HG03378 (cell line): ENCODE data around the gene TBXAS1.
A peak's percentile ranks its signal among the peaks of the same experiment; 100 is the strongest.

Experiments
- ATAC-seq: cut with Tn5 transposase; IDR thresholded peaks from one replicate; pipeline ENCODE4 v1.9.1; 2021; ENCODE audit warnings: mild to moderate bottlenecking, moderate library complexity; ENCODE audit not compliant: unreplicated experiment

TBXAS1 gene

DNA sequence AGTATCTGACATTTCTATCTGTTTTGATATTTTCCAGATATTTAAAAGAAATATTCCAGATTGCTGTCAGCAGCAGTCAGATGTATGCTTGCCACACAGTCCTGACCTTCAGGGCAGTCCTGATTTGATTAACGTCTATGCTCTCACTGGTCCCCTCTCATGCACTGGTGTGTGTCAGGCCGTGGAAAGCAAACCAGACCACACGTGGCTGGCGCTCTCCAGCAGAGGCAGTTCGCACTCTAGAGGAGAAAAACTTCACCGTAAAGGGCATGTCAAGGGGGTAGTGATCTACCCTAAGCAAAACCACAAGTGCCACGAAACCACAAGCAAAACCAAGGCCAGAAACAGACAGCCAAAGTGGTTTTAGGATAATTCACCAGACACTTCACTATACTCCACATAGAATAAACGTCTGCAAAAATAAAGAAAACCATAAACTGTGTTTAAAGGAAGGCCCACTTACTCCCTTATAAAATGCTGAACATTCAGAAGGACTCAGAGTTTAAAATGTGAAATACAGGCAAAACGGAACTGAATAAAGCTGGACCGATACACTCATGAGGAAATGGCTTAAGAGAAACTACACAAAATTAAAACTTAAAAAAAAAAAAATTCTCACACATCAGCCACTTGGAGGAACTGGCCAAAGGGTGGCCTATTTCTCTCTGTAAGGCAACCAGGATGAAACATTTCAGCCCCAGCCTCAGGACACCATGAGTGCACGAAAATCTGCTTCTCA, 207.3 kb downstream of the TBXAS1 start:
- no peak for ATAC-seq

DNA sequence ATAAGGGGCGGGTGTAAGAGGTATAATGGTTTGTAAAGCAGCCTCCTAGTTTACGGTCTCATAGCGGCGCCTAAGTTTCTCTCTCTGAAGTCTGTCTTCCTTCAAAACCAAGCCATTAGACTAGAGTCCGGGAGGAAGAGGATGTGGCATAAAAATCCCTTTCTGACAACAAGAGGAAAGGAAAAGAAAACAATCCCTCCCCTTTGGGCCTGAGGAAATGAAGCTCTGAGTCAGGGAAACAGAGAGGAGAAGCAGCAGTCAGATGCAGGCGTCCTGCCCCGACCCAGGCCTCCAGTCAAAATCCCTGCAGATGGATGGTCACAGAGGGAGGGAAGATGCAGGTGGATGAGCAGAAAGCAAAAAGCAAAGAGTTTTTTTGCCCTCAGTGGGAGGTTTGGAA, 210.0 kb downstream of the TBXAS1 start:
- no peak for ATAC-seq

DNA sequence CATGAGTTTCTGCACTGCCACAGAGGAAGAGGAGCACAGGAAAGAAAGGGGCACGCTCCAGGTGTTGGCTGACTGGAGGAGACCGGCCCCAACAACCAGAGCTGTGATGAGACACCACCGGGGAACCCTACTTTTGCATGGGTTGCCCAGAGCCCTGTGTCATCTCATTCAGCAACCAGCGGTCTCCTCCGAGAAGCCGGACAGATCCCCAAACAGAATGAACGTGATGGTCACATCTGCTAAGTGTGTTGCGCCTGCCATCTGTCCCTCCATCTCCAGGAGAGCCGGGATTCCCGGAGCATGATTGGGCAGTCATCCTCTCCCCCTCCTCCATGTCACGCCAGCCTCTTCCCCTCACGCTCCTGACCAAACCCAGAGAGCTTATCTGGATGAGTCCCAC, 210.8 kb downstream of the TBXAS1 start:
- no peak for ATAC-seq

DNA sequence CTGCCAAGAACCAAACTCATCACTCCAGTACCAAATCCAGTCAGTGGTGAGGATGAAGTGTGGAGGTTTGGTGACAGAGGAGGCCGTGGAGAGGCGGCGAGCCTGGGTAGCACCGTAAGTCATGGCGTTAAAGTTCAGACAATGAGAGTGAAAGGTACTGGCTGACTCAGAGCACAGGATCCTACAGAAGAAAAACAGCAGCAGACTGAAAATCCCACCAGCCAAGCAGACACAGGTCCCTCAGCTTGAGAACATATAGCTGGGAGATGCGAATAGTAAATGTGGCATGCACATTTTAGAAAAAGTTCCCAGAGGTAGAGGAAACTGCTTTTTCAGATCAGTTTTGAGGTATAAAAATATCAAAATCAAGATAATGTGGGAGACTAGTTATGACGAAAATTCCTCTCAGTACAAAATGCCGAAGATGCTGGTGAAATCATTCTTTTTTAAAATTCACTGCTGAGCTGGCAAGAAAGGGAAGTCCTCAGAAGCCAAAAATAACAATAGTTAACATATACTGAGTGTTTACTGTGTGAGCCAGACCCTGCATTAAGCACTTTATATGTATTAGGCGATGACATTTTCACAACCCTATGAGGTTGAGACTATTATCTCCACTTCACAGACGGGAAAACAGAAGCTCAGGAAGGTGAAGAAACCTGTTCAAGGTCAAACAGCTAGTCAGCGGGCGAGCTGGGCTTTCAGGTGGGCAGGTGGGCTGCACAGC, 212.8 kb downstream of the TBXAS1 start:
- no peak for ATAC-seq

DNA sequence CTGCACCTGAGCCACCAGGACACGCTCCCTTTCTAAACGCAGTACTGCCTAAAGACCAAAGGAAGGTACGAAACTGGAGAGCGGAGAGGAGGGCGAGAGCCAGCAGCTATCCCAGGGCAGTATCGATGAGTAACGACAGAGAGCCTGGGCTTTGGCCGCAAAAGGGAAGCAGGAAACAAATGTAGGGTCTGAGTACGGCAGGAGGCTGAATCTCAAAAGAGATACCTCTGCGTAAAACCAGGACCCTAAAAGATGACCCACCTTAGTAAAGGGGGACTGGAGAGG, 213.3 kb downstream of the TBXAS1 start:
- ATAC-seq: no peak

DNA sequence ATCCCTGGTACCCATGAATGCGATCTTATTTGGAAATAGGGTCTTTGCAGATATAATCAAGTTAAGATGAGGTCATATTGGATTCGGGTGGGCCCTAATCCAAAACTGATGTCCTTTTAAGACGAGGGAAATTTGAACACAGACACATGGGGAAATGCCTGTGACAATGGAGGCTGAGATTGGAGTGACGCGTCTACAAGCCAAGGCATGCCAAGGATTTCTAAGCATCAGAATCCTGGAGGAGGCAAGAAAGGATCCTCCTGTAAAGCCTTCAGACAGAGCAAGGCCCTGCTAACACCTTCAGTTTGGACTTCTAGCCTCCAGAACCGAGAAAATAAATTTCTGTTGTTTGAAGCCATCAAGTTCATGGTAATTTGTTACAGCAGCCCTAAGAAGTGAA, 215.2 kb downstream of the TBXAS1 start:
- no peak for ATAC-seq

DNA sequence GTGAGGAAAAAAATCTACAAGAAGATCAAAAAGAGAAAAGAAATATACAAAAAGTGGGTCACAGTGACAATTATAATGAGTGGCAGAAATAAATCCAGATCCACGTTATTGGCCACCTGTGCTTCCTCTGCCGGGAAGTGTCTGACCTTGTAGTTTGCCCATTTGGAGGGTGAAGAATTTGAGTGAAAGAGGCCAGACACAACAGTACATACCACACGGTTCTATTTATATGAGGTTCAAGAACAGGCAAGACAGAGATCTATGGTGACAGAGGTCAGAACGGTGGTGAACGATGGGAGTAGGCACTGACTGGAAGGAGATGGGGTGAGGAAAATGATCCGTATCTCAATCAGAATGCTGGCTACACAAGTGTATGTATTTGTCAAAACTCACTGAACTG, 216.6 kb downstream of the TBXAS1 start:
- no peak for ATAC-seq

DNA sequence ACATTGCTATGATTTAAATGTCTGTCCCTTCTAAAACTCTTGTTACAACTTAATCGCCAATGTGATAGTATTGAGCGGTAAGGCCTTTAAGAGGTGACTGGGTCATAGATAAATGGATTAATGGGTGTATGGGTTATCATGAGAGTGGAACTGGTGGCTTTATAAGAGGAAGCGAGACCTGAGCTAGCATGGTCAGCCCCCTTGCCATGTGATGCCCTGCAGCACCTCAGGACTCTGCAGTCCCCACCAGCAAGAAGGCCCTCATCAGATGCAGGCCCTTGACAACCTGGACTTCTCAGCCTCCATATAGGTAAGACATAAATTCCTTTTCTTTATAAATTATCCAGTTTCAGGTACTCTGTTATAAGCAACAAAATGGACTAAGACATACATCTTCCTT, 218.1 kb downstream of the TBXAS1 start:
- ATAC-seq: no peak

DNA sequence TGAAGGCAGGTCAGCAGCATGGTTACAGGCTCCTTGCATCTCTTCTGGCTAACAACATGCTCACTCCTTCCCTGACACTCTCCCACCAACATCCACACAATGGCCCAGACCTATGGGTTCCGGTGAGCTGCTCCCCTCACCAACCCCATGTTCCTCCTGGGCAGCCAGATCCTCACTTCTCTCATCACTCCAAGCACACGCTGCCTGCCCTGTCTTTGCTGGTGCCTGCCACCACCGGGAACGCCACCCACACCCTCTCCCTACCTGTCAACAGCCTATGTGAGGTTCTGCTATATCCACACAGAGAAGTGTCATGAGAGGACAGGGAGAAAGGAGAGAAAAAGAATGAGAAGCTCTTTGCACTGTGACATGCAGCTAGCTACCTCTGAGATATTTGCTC, 219.1 kb downstream of the TBXAS1 start:
- ATAC-seq: no peak

DNA sequence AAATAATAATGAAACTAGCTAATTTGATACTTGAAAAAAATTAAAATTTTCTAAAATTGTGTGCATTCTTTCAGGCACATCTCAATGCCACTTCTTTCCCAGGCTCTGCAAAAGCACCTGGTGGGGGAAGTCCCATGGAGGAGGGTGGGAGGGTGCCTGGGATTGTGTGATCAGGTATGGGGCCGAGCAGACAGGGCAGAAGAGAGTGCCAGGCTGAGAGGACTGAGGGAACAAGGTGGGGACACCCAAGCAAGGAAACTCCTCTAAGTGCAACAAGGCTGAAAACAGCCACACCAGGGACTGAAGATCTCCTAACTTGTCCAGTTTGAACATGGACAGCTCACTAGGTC, 219.9 kb downstream of the TBXAS1 start:
- no peak for ATAC-seq

DNA sequence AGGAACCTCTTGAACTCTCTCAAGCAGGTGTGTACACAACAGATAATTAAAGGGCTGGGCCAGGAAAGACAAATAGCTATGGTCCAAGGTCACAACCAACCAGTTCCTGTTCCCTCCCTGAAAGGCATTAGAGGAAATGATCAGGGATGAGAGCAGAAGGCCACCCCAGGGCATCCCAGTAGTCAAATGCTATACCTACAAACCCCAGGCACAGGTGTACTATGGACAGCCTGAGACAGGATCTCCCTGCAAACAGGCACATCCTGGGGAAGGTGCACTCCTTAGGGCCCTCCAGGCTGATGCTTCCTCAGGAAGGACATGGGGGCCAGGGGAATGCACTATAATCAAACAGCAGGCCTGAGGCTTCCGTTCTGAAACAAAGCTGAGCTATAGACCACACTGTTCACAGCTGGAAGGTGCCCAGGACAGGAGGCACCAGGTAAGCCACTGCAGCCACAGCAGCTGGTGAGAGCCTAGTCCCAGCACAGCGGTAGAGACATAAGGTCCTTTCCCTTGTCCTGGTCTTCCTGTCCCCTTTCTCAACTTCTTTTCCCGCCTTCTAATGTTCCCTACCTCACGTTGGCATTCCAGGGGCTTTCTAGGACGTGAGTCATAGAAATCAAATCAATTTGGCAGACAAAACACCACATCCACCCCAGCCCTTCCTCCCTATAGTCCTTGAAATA, 220.4 kb downstream of the TBXAS1 start:
- ATAC-seq: no peak

DNA sequence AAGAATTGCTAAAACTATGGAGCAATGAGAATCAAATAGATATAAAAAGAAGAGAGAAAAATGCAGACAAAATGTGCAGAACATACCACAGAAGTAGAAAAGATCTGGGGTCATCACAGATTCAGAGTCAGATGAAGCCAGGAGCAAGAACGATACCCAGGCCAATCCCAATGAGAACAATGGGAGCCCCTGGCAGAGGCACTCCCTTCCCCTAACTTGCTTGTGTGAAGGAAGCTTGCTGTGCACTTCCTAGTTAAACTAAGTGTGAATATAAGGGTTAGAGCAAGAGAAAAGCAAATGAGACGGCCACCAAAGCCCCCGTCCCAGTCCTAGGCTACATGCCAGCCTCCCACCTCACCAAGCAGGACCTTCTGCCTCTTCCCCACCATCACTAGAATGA, 221.0 kb downstream of the TBXAS1 start:
- ATAC-seq: no peak

DNA sequence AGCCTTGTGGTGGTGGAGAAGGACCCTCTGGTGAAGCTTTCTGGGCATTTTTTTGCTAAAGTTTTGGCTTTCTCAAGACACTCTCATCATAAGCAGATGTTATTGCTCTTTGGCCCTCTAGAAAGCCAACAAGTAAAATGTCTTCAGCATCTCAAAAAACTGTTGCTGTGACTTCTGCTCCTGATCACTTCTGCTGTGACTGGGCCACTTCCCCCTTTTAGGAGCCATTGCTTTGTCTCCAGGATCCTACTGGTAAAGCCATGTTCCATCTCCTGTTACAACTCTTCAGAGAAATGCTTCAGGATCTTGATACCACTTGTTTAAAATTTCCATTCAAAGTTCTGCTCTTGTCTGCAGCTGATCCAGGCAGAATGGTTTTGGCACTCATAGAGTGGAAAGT, 222.8 kb downstream of the TBXAS1 start:
- ATAC-seq: no peak

DNA sequence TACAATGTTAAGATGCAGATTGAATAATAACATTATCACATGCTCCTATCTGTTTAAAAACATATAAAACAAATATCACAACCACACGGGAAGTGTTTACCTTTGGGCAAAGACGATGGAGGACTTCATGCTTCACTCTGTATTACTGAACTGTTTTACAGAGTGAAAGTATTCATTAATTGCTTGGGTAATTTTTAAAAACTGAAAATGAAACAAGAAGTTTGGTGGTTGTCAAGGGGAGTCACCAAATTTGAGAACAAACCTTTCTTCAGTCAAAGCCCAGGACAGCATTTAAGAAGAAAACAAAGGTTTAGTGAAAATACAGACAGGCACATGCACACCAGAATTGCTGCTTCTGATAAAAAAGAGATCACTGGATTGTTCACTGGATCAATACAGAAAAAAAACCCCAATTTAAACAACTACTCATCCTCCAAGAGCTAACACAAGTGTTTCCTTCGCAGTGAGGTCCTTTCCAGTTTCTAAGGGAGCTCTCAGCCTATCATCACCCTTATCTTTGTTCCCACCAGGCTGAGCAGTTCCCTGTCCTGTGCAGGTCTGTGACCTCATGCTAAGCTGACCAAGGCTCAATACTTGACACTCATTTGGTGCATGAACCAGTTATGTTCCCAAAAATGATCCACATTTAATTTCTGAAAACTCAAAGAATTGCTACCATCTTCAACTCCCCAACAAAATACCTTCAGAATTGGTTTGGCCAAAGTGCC, 224.9 kb downstream of the TBXAS1 start:
- peak; percentile 94 for ATAC-seq

DNA sequence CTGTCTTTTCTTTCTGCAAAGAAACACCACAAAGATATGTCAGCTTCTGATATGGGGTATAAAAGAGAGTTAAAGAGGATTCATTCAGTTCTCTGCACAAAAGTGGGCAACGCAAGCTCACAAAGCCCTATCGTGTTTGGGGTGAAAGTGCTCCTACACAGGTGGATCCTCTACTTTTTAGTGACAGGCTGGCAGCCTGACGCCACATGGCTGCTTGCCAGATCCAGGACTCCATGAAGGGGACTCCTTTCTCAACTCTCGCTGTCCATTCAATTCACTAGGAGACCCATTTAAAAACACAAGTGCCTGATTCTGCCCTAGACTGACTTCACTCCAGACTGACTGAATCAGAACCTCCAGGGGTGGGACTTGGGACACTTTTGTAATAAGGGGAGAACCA, 225.7 kb downstream of the TBXAS1 start:
- no peak for ATAC-seq

DNA sequence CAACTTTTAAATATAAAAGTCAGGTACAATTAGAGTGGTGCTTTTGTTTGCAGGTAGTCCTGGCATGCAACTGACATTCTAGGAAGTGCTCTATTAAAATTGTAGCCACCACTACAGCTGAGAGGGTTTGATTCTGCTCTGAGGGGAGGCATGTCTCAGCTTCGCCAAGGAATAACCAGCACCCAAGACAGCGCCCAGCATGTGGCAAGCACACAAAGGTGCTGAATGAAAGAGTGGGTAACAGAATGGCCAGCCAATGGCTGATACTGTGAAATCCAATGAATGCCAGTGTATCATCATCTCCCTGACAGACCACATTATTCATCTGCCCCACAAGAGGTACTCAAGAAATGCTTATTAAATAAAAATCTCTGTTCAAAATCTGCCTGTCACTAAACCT, 226.8 kb downstream of the TBXAS1 start:
- no peak for ATAC-seq

DNA sequence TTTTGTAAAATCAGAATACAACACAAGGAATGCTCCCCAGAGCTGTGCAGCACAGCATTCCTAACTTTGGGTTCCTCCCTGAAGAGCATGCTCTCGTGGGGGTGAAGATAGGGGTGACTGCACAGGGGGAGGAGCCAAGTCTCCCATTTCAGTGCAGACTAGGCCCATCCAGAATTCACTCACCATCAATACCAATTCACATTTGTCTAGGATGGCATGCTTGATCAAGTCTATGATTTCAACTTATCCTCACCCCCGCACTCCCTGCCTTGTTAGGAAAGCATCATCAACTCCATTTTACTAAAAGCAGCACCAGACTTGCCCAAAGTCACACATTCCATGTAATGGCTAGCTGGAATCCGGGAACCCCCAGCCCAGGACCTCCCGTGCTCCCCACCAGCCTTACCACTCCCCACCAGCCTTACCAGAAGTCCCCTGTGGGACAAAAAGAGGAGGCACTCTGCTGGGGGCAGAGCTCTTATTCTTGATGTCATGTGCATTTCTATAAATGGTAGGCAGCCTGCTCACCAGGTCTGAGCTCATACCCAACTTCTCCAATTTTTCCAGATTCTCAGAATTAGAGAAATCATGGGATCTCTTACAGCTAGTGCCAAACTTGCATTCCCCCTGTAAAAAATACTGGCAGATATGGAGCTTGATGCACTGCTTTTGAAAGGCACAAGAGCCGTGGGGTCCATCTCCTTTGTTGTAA, 227.5 kb downstream of the TBXAS1 start:
- ATAC-seq: no peak

DNA sequence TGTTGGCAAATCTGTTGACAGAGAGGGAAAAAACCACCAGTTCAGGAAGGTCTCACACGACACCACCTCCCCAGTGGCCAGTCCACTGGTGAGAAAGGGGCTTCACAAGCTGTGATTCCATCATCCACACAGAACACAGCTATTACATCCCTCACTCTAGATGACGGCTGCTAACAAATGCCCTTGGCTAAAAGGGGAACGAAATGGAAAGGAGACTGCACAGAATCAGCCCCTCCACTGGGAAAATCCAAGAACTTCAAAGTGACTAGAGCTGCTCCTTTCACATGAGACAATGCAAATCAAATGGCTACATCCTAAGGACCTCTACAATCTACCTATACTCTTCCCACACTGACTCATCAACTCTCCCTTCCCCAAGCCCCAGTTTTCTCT, 228.1 kb downstream of the TBXAS1 start:
- no peak for ATAC-seq

DNA sequence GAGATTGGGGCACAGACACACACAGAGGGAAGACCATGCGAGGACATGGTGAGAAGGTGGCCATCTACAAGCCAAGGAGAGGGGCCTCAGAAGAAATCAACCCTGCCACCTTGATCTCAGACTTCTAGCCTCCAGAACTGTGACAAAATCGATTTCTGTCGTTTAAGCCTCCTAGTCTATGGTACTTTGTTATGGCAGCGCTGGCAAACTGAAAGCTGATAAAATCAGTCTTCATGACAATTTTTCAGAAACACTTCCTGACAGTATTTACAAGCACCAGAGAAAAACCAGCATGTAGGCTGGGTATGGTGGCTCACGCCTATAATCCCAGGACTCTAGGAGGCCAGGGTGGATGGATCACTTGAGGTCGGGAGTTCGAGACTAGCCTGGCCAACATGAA, 229.5 kb downstream of the TBXAS1 start:
- ATAC-seq: no peak

DNA sequence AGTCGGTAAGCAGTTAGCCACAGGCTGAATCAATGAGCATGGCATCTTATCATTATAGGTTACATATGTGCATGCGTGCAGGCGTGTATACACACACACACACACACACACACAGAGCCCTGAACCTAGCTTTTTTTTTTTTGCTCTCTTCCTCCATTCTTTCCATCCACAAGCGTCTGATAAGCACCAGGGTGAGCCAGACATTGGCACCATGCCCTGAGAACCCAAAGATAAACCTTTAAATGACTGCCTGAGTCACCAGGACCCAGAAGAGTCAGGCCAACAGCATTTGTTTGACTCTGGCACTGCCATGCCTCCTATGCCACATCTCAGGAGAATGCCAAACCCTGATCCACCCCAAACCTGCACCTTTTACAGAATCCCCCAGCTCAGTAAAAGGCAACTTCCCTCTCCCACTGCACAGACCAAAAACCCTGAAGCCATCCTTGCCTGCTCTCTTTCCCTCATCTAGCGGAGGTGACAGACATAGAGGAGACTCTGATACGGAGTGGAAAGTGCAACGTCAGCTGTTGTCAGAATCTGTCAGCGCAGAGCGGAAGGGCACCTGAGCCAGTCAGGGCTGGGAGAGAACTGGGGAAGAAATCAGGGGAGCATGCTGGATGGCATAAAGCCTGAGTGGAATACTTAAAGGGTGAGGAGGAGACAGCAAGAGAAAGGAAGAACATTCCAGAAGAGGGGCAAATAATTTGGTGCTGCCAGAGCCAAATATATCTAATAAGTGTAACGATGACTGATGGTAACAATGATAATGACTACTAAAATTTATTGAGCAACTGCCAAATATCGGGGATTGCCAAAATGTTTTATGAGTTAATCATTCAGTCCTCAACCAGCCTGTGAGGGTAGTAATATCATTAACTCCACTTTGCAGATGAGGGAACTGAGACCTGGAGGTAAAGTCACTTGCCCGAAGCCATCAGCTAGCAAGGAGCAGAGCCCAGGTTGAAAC, 230.5 kb downstream of the TBXAS1 start:
- ATAC-seq: no peak
